SW480 (cell line): ENCODE results near the gene DYRK1A.

Experiments used
- DNase-seq: peaks from one replicate; pipeline ENCODE4 v3.0.0-alpha.2; 2016; ENCODE audit warnings: low spot score

The DYRK1A gene

GRCh38 chr21:37419228-37419906 is 52.8 kb downstream of the DYRK1A start:
- no peak for DNase-seq

- no peak for DNase-seq
Observed at GRCh38 chr21:37421306-37421705, 54.7 kb downstream of the DYRK1A start.

GRCh38 chr21:37422382-37422781 is 55.8 kb downstream of the DYRK1A start:
- DNase-seq = no peak

- DNase-seq = no peak
Observed at GRCh38 chr21:37423103-37423502, 56.5 kb downstream of the DYRK1A start.

DNA sequence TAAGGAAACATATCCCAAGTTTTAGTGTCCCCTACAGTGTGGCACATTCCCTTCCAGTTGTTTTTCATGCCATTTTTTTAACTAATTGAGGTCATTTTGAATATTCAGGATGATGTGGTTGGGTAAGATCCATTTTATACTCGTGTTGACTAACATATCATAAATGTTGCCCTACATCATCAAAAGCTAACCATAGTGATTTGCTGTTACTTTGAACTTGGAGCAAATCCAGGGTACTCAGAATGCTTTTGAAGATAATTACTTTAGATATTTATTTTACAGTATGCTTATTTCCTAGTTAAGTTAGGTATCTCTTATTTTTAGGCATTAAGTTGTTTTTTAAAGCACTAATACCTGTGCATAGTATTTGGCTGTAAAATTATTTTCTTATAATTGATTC is 57.8 kb downstream of the DYRK1A start:
- peak; percentile 13 for DNase-seq

DNA sequence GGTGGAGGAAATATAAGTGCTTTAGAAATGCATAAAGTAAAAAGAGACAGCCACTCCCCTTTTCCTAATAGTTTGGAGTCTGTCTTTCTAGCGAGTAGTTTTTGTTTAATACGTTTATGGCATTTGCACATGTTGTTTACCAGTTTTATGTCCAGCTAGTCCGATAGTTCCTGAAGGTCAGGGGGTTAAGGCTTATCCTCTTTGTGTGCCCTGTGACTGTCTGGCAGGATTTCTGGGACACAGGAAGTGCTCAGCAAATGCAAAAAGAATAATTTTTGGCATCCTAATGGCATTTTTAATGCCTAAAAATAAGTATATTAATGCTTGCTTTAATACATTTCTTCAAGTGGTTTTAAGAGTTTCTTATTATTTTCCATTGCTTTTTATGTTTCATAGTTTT is 58.4 kb downstream of the DYRK1A start:
- no peak for DNase-seq

DNA sequence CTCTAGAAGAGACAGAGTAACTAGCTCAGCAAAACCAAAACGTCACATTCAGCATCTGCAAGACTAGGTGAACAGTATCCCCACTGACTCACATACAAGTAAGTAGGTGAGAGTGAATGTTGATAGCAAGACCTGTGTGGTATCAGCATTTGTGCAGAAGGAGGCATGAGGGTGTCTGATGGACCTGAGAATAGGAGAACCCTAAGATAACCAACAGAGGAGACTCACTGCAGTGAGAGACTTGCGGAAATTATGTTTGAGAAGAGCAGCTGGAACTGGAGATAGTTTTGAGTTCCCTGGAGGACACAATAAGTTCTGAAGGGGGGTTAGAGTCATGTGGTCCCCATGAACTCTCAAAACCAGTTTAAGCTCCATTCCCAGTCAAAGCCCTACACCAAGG is 59.1 kb downstream of the DYRK1A start:
- DNase-seq = no peak

DNA sequence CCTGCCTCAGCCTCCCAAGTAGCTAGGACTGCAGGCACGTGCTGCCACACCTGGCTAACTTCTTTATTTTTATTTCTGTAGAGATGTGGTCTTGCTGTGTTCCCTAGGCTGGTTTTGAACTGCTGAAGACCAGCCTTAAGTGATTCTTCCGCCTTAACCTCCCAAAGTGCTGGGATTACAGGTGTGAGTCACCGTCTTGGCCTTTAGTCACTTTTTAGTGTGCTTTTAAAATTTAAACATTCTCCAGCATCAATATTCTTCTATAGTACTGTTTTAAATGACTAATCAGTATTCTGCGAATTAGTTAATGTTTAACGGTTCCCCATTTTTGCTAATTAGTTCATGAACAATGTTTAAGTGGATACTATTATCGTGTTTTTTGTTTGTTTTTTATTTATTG is 60.6 kb downstream of the DYRK1A start:
- no peak for DNase-seq

GRCh38 chr21:37429356-37429755 is 62.8 kb downstream of the DYRK1A start:
- DNase-seq = no peak

DNA sequence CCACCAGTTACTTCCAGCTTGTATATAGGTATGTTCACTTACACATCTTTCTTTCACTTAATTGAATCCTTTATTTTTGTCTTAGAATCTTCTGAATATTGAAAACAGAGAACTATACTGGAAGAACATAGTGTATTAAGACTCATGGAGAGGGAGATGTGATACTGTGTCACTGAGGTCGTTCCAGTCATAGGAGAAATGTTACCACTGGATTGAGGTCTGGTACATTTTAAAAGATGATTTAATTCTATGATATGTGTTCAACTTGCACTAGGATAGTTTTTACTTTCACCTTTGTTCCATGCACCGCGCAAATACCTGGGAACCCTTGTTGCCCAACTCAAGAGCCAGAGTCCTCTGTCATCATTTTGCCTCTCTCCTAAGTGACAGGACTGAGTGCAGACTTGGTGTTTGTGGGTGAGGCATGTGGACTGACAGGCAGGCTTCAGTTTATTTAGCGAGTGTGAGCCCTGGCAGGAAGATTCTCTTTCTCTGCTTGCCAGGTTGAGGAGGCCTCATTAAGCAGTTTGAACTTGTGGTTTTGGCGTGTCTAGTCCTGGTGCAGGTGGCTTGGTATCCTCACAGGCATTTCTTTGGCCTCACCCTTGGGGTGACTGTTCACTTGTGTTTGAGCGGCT is 63.7 kb downstream of the DYRK1A start:
- DNase-seq = no peak

GRCh38 chr21:37431243-37431642 is 64.7 kb downstream of the DYRK1A start:
- no peak for DNase-seq

DNA sequence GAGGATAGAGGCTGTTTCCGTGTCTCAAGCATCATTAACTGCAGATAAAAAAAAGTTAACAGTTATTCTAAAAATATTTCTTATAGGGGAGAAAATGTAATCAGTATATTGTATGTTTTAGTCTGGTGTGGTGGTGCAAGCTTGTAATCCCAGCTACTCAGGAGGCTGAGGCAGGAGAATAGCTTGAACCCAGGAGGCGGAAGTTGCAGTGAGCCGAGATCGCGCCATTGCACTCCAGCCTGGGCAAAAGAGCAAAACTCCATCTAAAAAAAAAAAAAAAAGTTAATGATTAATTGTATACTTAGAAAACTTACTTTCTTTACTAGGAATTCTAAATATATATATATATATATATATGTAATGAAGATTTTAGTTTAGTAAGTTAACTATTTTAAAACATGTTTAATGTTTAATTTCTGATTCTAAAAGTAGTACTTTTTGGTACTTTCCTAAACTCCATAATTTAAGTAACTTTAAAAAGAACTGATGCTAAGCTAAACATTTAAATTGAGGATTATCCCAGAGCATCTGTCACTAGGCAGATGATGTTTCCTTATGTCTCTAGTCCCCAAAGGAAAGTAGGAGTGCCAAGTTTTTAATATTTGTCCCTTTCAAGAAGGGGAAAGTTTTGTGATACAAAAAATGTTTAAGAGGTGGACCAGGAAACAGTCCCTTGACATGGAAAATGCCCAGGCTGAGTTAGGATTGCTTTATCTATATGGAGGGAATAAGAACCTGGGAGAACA is 66.3 kb downstream of the DYRK1A start:
- DNase-seq = no peak

DNA sequence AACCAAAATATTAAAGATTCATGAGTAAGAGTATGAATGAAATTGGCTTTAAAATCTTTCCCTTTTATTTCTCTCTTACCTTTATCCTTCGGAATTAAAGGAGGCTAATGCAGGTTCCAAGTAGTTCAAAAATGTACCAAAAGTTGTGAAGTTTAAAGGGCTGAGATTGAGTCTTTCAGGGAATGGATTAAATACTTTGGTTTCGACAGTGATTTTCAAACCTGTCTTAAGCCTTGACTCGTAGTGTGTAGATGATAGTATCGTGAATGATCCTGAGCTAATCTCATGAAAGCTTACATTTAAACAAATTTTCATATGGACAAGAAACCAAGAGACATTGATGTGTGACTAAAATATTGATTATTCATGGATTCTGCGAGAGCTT is 66.9 kb downstream of the DYRK1A start:
- no peak for DNase-seq

- peak; percentile 95 for DNase-seq
Observed at GRCh38 chr21:37435120-37435519, 68.5 kb downstream of the DYRK1A start.

- no peak for DNase-seq
Observed at GRCh38 chr21:37435711-37436110, 69.1 kb downstream of the DYRK1A start.

DNA sequence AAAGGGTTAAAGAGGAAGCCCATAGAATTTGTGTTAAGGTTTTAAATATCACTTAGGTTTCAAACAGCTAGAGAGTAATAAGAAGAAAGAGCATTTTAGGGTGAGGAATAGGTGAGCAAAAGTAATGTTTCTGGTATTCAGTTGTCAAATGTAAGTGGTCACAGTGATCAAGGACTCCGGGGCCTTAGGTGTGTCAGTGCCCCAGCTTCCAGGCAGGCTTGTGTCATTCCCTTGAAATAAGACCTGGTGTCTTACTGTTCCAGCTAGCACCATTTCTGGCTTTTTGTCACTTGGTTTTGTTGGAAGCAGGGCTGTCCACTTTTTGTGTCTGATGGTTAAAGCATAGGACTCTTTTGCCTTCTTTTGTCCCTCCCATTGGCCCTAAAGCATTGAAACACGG is 69.6 kb downstream of the DYRK1A start:
- DNase-seq = no peak

DNA sequence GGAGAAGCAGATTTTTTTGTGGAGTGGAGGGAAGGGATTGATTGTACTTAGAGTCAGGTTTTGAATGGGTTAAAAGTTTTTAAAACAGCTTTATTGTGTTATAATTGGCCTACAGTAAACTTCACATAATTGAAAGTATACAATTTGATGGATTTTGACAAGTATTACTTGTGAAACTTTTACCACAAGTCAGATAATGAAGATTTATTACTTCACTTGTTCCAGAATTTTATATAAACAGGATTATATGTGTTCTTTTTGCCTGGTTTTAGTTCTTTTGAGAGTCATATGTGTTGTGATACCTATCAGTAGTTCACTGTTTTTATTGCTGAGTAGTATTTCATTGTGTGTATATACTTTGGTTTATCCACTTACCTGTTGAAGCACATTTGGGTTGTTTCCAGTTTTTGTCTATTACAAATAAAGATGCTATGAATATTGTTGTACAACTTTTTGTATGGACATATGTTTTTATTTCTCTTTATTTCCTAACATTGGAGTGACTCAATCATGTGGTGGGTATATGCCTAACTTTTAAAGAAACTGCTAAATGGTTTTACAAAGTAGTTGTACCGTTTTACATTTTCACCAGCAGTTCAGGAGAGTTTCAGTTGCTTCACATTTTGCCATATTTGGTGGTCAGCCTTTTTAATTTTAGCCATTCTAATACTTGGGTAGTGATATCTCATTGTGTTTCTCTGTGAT is 71.0 kb downstream of the DYRK1A start:
- no peak for DNase-seq

DNA sequence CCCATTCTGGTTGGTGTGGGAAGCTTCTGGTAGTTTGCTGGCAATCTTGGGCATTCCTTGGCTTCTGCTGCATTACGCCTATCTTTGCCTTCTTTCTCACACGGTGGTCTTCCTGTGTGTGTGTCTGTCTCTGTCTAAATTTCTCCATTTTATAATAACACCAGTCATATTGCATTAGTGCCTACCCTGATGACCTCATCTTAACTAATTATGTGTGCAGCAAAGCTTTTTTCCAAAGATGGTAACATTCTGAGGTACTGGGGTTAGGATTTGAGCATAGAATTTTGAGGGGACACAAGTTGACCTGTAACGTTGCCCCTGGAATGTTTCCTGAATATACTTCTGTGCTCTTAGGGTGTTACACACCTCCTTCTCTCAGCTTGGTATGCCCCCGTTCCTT is 77.1 kb downstream of the DYRK1A start:
- DNase-seq = no peak

DNA sequence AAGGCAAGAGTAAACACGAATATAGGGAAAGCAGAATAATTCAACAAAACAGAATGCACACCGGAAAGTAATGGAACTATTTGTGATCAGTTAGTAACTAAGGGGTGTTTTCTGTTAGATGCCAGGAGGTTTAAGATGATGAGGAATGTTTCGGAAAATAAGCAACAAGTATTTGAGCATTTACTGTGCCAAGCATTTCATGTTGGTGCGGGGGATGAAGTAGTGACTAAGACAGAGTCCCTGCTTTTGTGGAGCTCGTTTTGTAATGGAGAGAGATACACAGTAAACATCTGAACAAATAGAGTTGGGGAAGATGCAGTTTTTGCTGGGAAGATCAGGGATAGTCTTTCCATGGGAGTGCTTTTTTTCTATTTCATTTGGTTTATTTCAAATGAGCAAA is 78.7 kb downstream of the DYRK1A start:
- no peak for DNase-seq

DNA sequence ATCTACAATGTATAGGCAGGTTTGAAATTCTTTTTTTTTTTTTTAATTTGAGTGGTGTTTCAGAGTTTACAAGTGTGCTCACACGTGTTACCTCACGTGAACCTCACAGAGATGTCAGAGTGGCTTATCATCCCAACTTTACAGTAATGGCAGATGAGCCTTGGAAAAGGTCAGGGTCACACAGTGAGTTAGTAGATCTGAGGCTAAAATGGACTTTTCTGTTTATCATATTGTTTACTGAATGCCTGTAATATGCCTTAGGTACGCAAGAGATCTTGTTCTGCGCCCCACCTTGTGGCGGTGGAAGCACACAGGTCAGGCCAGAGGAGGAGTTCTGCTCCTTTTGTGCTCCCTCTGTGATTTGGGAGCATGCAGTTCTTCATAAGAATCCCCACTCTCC is 80.0 kb downstream of the DYRK1A start:
- DNase-seq = no peak

DNA sequence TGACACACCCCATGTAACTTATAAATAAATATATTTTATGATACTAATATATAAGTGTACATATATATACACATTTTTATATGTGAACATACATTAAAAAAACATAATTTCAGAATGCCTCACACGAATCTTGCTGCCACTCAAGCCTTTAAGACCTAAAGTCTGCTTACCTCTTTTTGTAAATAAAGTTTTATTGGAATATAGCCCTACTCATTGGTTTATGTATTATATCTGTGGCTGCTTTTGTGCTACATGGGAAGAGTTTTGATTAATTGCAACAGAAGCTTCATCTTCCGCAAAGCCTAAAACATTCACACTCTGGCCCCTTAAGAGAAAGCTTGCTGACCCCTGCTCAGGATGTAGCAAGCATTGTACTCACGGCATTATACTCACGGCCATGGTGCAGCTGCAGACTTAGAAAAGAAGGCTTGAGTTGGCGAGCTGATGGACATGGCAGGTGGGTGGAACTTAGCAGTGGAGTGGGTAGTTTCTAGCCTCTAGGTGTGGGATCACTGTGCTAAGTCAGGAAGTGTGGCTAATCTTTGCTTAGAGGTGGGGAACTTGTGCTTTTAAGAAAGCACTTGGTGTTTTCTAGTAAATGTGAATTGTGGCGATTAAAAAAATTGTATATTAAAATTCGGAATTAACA is 80.8 kb downstream of the DYRK1A start:
- no peak for DNase-seq

- DNase-seq = peak; percentile 25
Observed at GRCh38 chr21:37449302-37449937, 82.8 kb downstream of the DYRK1A start.
